ENCODE results near the gene SLC41A1.

SLC41A1 gene

DNA sequence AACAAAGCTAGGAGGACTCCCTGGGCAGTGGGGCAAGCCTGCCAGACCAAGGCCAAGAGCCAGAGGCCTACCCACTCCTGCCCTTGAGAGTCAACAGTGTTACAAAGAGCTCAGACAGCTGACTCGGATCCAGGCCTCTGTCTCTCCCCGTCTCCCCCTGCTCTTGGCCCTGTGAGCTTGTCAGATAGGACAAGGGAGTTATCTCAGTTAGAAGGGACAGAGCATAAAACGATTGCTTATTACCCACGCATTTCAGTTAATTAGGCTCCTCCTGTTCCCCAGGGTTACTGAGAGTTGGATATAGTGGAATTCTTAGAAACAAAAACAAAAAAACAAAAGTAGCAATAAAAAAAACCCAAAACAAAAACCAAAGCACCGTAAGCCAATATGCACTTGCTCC, 1.3 kb downstream of the SLC41A1 start:
- Histone ChIP-seq H3K27me3 (0 out of 2 replicates have a peak, but pooled peaks cover 2% of the 10 kb centered on the region), H3K4me1 (no peaks in the 10 kb centered on the region), H3K4me3 (ENCODE audit: low read depth, low read length) (peak overlapping the region; percentile 81), H3K36me3 (peaks cover 5% of the 10 kb centered on the region), H3K9me3 (no peaks in the 10 kb centered on the region)
- TF ChIP-seq CTCF (IDR thresholded peaks at IDR 0.05; ENCODE audit: low read depth, low read length): no peak
- DNase-seq: peak; percentile 21

- Histone ChIP-seq H3K9me3 (no peaks in the 10 kb centered on the region), H3K4me3 (ENCODE audit: low read depth, low read length) (no peak overlapping the region), H3K4me1 (no peaks in the 10 kb centered on the region), H3K36me3 (peaks cover 5% of the 10 kb centered on the region), H3K27me3 (0 out of 2 replicates have a peak, but pooled peaks cover 2% of the 10 kb centered on the region)
- peak; percentile 44 for TF ChIP-seq CTCF (IDR thresholded peaks at IDR 0.05; ENCODE audit: low read depth, low read length)
- DNase-seq: no peak
These were observed 2.4 kb downstream of the SLC41A1 start for GRCh38 chr1:205810448-205811157.

GRCh38 chr1:205809942-205810345, 3.1 kb downstream of the SLC41A1 start:
- no peak overlapping the region for H3K4me3 ChIP-seq (ENCODE audit: low read depth, low read length)
- H3K9me3 ChIP-seq: no peaks in the 10 kb centered on the region
- no peak for TF ChIP-seq CTCF (IDR thresholded peaks at IDR 0.05; ENCODE audit: low read depth, low read length)
- H3K36me3 ChIP-seq: peaks cover 5% of the 10 kb centered on the region
- H3K27me3 ChIP-seq: 0 out of 2 replicates have a peak, but pooled peaks cover 2% of the 10 kb centered on the region
- DNase-seq: no peak
- no peaks in the 10 kb centered on the region for H3K4me1 ChIP-seq

DNA sequence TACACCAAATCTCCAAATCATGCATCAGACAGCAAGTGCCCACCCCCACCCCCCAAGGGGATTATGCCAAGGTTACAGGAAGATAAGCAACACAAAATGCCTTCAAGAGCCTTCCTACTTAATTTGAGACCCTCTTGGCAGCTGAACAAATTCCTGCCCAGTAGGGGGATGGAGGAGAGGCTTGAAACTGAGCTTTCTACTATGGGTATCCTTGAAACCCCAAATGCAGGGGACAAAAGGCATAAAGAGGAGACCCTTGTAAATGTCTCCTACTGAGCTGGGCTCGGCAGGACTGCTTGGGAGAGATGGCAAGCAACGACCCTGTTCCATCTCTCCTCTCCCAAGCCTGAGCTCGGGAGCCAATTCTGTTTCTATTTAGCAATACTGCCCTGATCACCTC, 3.5 kb downstream of the SLC41A1 start:
- H3K36me3 ChIP-seq: peaks cover 5% of the 10 kb centered on the region
- no peak overlapping the region for H3K4me3 ChIP-seq (ENCODE audit: low read depth, low read length)
- H3K4me1 ChIP-seq: no peaks in the 10 kb centered on the region
- no peaks in the 10 kb centered on the region for H3K9me3 ChIP-seq
- 0 out of 2 replicates have a peak, but pooled peaks cover 2% of the 10 kb centered on the region for H3K27me3 ChIP-seq
- no peak for TF ChIP-seq CTCF (IDR thresholded peaks at IDR 0.05; ENCODE audit: low read depth, low read length)
- no peak for DNase-seq

DNA sequence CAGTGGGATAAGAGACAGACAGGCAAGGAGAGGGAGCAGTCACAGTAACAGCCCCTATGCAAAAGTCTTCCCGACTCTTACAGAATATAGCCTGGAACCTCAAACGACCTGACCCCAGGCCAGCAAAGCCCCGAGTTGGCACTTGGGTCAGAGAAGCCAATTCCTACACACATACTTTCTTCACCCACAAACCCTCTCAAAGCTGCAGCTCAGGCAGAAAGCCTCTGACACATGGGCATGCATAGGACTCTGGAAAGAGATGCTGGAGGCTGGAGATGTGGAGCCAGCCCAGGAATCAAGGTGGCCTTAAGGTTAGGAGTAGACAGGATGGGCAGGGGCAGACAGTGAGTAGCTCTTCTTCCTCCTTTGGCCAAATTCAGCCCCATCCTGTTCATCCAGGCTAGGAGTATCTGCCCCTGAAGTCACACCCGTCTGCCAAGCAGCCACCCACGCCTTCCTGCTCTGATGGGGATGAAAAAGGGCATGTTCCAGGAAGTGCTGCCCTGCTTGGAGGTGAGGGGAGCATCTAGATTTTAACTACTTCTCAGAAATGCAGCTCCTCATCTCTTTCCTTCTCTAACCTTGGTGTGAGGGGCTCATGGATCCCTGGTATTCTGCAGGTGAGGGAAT, 7.8 kb downstream of the SLC41A1 start:
- Histone ChIP-seq H3K9me3 (no peaks in the 10 kb centered on the region), H3K36me3 (peaks cover 5% of the 10 kb centered on the region), H3K27me3 (no peaks in the 10 kb centered on the region), H3K4me3 (ENCODE audit: low read depth, low read length) (no peak overlapping the region), H3K4me1 (no peaks in the 10 kb centered on the region)
- TF ChIP-seq CTCF (IDR thresholded peaks at IDR 0.05; ENCODE audit: low read depth, low read length): no peak
- no peak for DNase-seq

DNA sequence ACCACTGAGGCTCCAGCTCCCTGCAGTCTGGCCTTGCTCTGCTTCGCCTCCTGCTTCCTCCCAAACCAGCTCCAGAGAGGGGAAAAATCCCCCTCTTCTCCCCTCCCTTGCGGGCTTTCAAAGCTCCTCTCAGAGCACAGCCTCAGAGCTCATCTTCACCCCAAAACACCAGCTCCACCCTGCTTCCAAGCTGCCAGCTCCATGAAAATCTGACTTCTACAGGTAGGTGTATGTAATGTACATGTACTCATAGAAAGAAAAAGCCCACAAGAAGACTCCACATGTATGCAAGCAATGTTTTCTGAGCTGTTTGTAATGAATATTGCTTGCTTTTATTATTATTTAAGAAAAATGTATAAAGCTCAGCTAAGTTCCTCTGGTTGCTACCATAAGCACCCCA, 8.4 kb downstream of the SLC41A1 start:
- no peak overlapping the region for H3K4me3 ChIP-seq (ENCODE audit: low read depth, low read length)
- H3K4me1 ChIP-seq: no peaks in the 10 kb centered on the region
- H3K36me3 ChIP-seq: peaks cover under 1% of the 10 kb centered on the region
- H3K9me3 ChIP-seq: no peaks in the 10 kb centered on the region
- H3K27me3 ChIP-seq: no peaks in the 10 kb centered on the region
- DNase-seq: no peak
- TF ChIP-seq CTCF (IDR thresholded peaks at IDR 0.05; ENCODE audit: low read depth, low read length): no peak

Measured in BE2C (cell line).